HEK293 (cell line): Measurements from ENCODE around the gene TPD52L1.

Source experiments
- CTCF ChIA-PET: fragments of 350-600 bp; formaldehyde crosslinking; extraction: SDS; loops from one replicate; lab custom pipeline; 2021; ENCODE audit warnings: antibody characterized with exemption; lab: Yijun Ruan, JAX
- POLR2A ChIA-PET: fragments of 300-600 bp; formaldehyde crosslinking; extraction: SDS; loops from one replicate; lab custom pipeline; 2020; ENCODE audit warnings: antibody characterized with exemption, inconsistent platforms; lab: Yijun Ruan, JAX
- H3K27ac ChIP-seq: fragments of 200-500 bp; sonication (Bioruptor generic); 2 replicates; pipeline ENCODE4 v1.5.1; 2014; ENCODE audit warnings: low read depth, low read length, control low read depth, inconsistent platforms; ENCODE audit errors: extremely low read depth
- H3K36me3 ChIP-seq, 2 experiments: fragments of 200-500 bp in 1 of 2; sonication (Bioruptor generic) in 1 of 2; 1 replicate in 1 of 2; 2 replicates in 1 of 2; pipeline ENCODE4 v1.5.1; 2014 to 2017; ENCODE audit warnings: inconsistent platforms in 2 of 2, low read length in 2 of 2; ENCODE audit not compliant: control insufficient read depth in 2 of 2, insufficient read depth in 1 of 2
- H3K4me1 ChIP-seq: fragments of 200-500 bp; sonication (Bioruptor generic); 2 replicates; pipeline ENCODE4 v1.5.1; 2014; ENCODE audit warnings: mild to moderate bottlenecking, low read length, inconsistent platforms; ENCODE audit not compliant: control insufficient read depth, insufficient read depth
- H3K4me3 ChIP-seq: 2 replicates; pipeline ENCODE4 v1.5.1; 2011; ENCODE audit warnings: low read depth, mild to moderate bottlenecking, control low read depth, low read length, moderate library complexity
- H3K9me3 ChIP-seq: fragments of 200-500 bp; sonication (Bioruptor generic); 2 replicates; pipeline ENCODE4 v1.5.1; 2014; ENCODE audit warnings: low read depth, low read length, inconsistent platforms; ENCODE audit not compliant: control insufficient read depth, insufficient read depth
- ATF2 ChIP-seq: fragments of 450-650 bp; formaldehyde crosslinking; IDR thresholded peaks from 2 replicates; pipeline ENCODE4 v1.5.1; 2016; ENCODE audit warnings: missing biosample characterization, missing genetic modification characterization, low read depth
- KLF17 ChIP-seq: fragments of 450-650 bp; formaldehyde crosslinking; IDR thresholded peaks from 2 replicates; pipeline ENCODE4 v1.5.1; 2016; ENCODE audit warnings: missing biosample characterization, missing genetic modification characterization
- SETDB1 ChIP-seq: IDR thresholded peaks from one replicate; pipeline ENCODE4 v1.6.1; 2017; ENCODE audit warnings: mild to moderate bottlenecking, low read length, moderate library complexity, mixed read lengths; ENCODE audit not compliant: insufficient read length
- TRIM28 ChIP-seq: IDR thresholded peaks from 2 replicates; pipeline ENCODE4 v1.6.1; 2011; ENCODE audit warnings: low read length, control low read depth, borderline replicate concordance
- ZFP41 ChIP-seq: fragments of 450-650 bp; formaldehyde crosslinking; IDR thresholded peaks from 2 replicates; pipeline ENCODE4 v1.5.1; 2016; ENCODE audit warnings: missing biosample characterization, missing genetic modification characterization, borderline replicate concordance
- ZFP69B ChIP-seq: fragments of 450-650 bp; formaldehyde crosslinking; IDR thresholded peaks from 2 replicates; pipeline ENCODE4 v1.5.1; 2016; ENCODE audit warnings: missing biosample characterization, missing genetic modification characterization
- ZNF148 ChIP-seq: fragments of 450-650 bp; formaldehyde crosslinking; IDR thresholded peaks from 2 replicates; pipeline ENCODE4 v1.5.0; 2017; ENCODE audit warnings: missing biosample characterization, missing genetic modification characterization, borderline replicate concordance
- ZNF274 ChIP-seq, 2 experiments: fragments of 200-500 bp in 1 of 2; fragments of 450-650 bp in 1 of 2; sonication (Bioruptor generic) in 1 of 2; formaldehyde crosslinking in 1 of 2; IDR thresholded peaks; 2 replicates each; pipeline versions ENCODE4 v1.5.1 to v1.6.1; 2014 to 2016; ENCODE audit warnings: borderline replicate concordance in 1 of 2, inconsistent platforms in 1 of 2, low read length in 1 of 2, missing biosample characterization in 1 of 2, missing genetic modification characterization in 1 of 2
- ZNF518A ChIP-seq: fragments of 450-650 bp; formaldehyde crosslinking; conservative IDR thresholded peaks from 2 replicates; pipeline ENCODE4 v1.5.1; 2016; ENCODE audit warnings: low read depth, missing biosample characterization, missing genetic modification characterization
- ZNF558 ChIP-seq: fragments of 450-650 bp; formaldehyde crosslinking; IDR thresholded peaks from 2 replicates; pipeline ENCODE4 v1.5.1; 2016; ENCODE audit warnings: missing biosample characterization, missing genetic modification characterization
- ZNF629 ChIP-seq: fragments of 450-650 bp; formaldehyde crosslinking; IDR thresholded peaks from 2 replicates; pipeline ENCODE4 v1.5.1; 2017; ENCODE audit warnings: missing biosample characterization, missing genetic modification characterization
- ZNF692 ChIP-seq: fragments of 450-650 bp; formaldehyde crosslinking; IDR thresholded peaks from 2 replicates; pipeline ENCODE4 v1.5.1; 2016; ENCODE audit warnings: missing biosample characterization, missing genetic modification characterization
- ZNF776 ChIP-seq: fragments of 450-650 bp; formaldehyde crosslinking; IDR thresholded peaks from 2 replicates; pipeline ENCODE4 v1.5.0; 2017; ENCODE audit warnings: missing biosample characterization, missing genetic modification characterization, borderline replicate concordance
- ZSCAN23 ChIP-seq: fragments of 450-650 bp; formaldehyde crosslinking; IDR thresholded peaks from 2 replicates; pipeline ENCODE4 v1.5.1; 2016; ENCODE audit warnings: missing biosample characterization, missing genetic modification characterization

Gene TPD52L1

GRCh38 chr6:125104425-125104824 is 49.1 kb upstream of the TPD52L1 start (continued):
- TF ChIP-seq ZFP41 (tag by site-specific recombination) (no peak), SETDB1 (no peak), ZSCAN23 (tag by site-specific recombination) (no peak)

GRCh38 chr6:125107048-125107447 is 46.5 kb upstream of the TPD52L1 start:
- CTCF ChIA-PET, result interaction anchor here (0.6 to 1.5 kb wide), 3 partner anchors 144 to 1012 kb away, joined by 3 to 4 read pairs (median 3); no protein-coding TSS in a partner anchor
- TF ChIP-seq ZNF629 (tag by site-specific recombination) (peak; percentile 38; the same call in 1 of the 2 replicates), KLF17 (tag by site-specific recombination) (no peak), ZFP69B (tag by site-specific recombination) (peak; percentile 54; the same call in 1 of the 2 replicates), ZNF274 (IDR thresholded peaks at IDR 0.05; ENCODE audit: low read length) (no peak), ZNF274 (tag by site-specific recombination; IDR thresholded peaks at IDR 0.05; ENCODE audit: borderline replicate concordance) (peak; percentile 29; the same call in 1 of the 2 replicates), ZNF558 (tag by site-specific recombination) (peak; percentile 57; the same call in 1 of the 2 replicates), ZNF148 (tag by site-specific recombination) (no peak), ZNF518A (tag by site-specific recombination) (no peak), ZNF776 (tag by site-specific recombination) (no peak), TRIM28 (peak; percentile 73; the same call in 1 of the 2 replicates), ZNF692 (peak; percentile 94), ATF2 (tag by site-specific recombination) (peak; percentile 93)

More at GRCh38 chr6:125107048-125107447, 46.5 kb upstream of the TPD52L1 start:
- POLR2A ChIA-PET, result no interaction called here
- Histone ChIP-seq H3K27ac (no peak overlapping the region), H3K9me3 (no peaks in the 10 kb centered on the region), H3K4me1 (no peaks in the 10 kb centered on the region), H3K36me3 (no peaks in the 10 kb centered on the region), H3K4me3 (no peak overlapping the region)
